ENCODE data around the gene LDLRAD3. TPM values are rescaled to one million over a fixed set of nuclear protein-coding genes. Genes with fewer than 3 reads are reported as not detected.

LDLRAD3 gene
- total RNA-seq, 1 experiment from 2014 or later = 12.1 TPM

- no CpG with 5 or more reads among the region's 4 CpGs for WGBS (ENCODE audit: extremely low coverage, insufficient read length, low lambda C conversion rate)
- Histone ChIP-seq H4K5ac (ENCODE audit: insufficient read length, low read depth, low read length) (no peak overlapping the region), H3T11ph (ENCODE audit: low read length) (no peak overlapping the region), H3K56ac (ENCODE audit: insufficient read length, low read depth, low read length) (no peak overlapping the region), H2BK12ac (ENCODE audit: insufficient read length, low read depth, low read length) (no peak overlapping the region), H3K4ac (ENCODE audit: low read depth, low read length) (no peak overlapping the region), H3K27me3 (ENCODE audit: insufficient read depth, low read length) (no peaks in the 10 kb centered on the region), H2BK20ac (ENCODE audit: low read depth, low read length, poor library complexity, severe bottlenecking) (no peak overlapping the region), H2BK120ac (ENCODE audit: low read depth, low read length, poor library complexity, severe bottlenecking) (no peak overlapping the region), H2AK5ac (ENCODE audit: insufficient read length, low read length) (no peak overlapping the region), H3K23me2 (ENCODE audit: insufficient read length, low read depth, low read length, poor library complexity, severe bottlenecking) (no peaks in the 10 kb centered on the region), H3K4me1 (ENCODE audit: insufficient read depth, low read length) (no peaks in the 10 kb centered on the region; the same call in 1 of the 2 replicates), H4K20me1 (ENCODE audit: control insufficient read depth, insufficient read depth, insufficient read length) (no peaks in the 10 kb centered on the region), H3K79me2 (ENCODE audit: insufficient read depth, low read length) (no peaks in the 10 kb centered on the region; the same call in 1 of the 2 replicates), H4K91ac (ENCODE audit: insufficient read length, low read depth, low read length) (no peak overlapping the region), H2AFZ (ENCODE audit: low read length) (no peak overlapping the region), H3K18ac (ENCODE audit: insufficient read length, low read depth, low read length) (no peak overlapping the region), H3K23ac (ENCODE audit: insufficient read length, low read depth, low read length) (no peak overlapping the region), H3K14ac (ENCODE audit: insufficient read depth, low read length) (no peak overlapping the region), H3K27ac (ENCODE audit: insufficient read length, low read depth, low read length) (no peak overlapping the region), H3K9ac (ENCODE audit: extremely low read depth, insufficient read length, low read length) (no peak overlapping the region), H4K8ac (replicated peaks; ENCODE audit: insufficient read length, low read depth, low read length) (no peak overlapping the region), H3K4me2 (ENCODE audit: insufficient read depth, insufficient read length, low read length) (no peak overlapping the region), H3K79me1 (ENCODE audit: insufficient read depth, low read depth, low read length, poor library complexity, severe bottlenecking) (no peaks in the 10 kb centered on the region), H3K9me3 (ENCODE audit: control insufficient read depth, low read depth, low read length) (no peaks in the 10 kb centered on the region), H2BK5ac (ENCODE audit: insufficient read length, low read length) (no peak overlapping the region), H2BK15ac (ENCODE audit: low read depth, low read length) (no peak overlapping the region)
- Mint-ChIP-seq H3K4me1 (peaks cover 17 to 20% of the 10 kb centered on the region in 2 experiments), H3K27me3 (ENCODE audit: low read depth) (no peaks in the 10 kb centered on the region), H3K36me3 (ENCODE audit: insufficient read depth in 1 of 3, low read depth in 3 of 3) (peaks cover 2 to 15% (median 3%) of the 10 kb centered on the region in 3 experiments; a peak in 4 of 7 replicates), H3K9me3 (peaks cover 16 to 17% of the 10 kb centered on the region in 2 experiments), H3K27ac (no peak overlapping the region), H3K4me3 (no peak overlapping the region)
- DNase-seq = no peak
- TF ChIP-seq CTCF (conservative IDR thresholded peaks at IDR 0.05) = no peak
These were observed 46.8 kb upstream of the LDLRAD3 start for GRCh38 chr11:35897019-35897418.
